ENCODE data around the gene KDM4B.

DNA sequence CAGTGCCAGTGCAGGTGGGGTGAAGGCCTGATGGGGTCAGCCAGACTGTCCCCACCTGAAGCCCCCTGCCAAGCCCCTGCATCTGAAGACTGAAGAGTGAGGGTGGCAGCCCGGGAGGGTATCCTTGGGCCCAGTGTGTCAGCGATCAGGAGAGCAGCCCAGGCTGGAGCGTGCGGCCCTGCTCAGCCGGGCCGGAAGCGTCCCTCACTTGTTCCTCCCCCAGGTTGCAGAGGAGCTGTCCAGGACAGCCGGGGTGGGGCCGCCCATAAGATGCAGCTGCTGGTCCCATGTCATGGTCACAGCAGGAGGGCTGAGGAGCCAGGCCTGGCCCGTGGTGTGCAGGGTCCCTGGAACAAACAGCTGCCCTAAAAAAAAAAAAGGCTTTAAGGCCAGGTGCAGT, 55.4 kb downstream of the KDM4B start:
- no peak for TF ChIP-seq POLR2AphosphoS5 (IDR thresholded peaks at IDR 0.05)
- TF ChIP-seq, protein P1, sequence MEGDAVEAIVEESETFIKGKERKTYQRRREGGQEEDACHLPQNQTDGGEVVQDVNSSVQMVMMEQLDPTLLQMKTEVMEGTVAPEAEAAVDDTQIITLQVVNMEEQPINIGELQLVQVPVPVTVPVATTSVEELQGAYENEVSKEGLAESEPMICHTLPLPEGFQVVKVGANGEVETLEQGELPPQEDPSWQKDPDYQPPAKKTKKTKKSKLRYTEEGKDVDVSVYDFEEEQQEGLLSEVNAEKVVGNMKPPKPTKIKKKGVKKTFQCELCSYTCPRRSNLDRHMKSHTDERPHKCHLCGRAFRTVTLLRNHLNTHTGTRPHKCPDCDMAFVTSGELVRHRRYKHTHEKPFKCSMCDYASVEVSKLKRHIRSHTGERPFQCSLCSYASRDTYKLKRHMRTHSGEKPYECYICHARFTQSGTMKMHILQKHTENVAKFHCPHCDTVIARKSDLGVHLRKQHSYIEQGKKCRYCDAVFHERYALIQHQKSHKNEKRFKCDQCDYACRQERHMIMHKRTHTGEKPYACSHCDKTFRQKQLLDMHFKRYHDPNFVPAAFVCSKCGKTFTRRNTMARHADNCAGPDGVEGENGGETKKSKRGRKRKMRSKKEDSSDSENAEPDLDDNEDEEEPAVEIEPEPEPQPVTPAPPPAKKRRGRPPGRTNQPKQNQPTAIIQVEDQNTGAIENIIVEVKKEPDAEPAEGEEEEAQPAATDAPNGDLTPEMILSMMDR (IDR thresholded peaks at IDR 0.05) = no peak

Data from transverse colon (tissue), 4 donors.